Astrocyte (in vitro differentiated cells and primary cell): Measurements from ENCODE around the gene RALGPS1.

Experiments
- CTCF ChIP-seq: IDR thresholded peaks from 2 replicates; pipeline ENCODE4 v1.5.1; 2011; ENCODE audit warnings: low read depth, mild to moderate bottlenecking, inconsistent platforms, low read length, moderate library complexity; ENCODE audit not compliant: insufficient read depth
- EZH2 ChIP-seq: IDR thresholded peaks from 2 replicates; pipeline ENCODE4 v1.6.1; 2012; ENCODE audit warnings: mild to moderate bottlenecking, low read length, inconsistent platforms; ENCODE audit not compliant: insufficient read depth

GRCh38 chr9:126907058-126907457 is 7.5 kb upstream of the RALGPS1 start:
- no peak for TF ChIP-seq CTCF
- TF ChIP-seq EZH2: no peak
